ENCODE measurements around the gene GRM2. TPM values are rescaled to one million over a fixed set of nuclear protein-coding genes. Genes with fewer than 3 reads are reported as not detected.
"Not testable (repeated sequence)": the region's sequence is repeated elsewhere in the genome, so short reads cannot be mapped to it uniquely, and the experiment has no call there.

GRM2 gene
- total RNA-seq, 1 experiment from 2014 or later, result 0.13 TPM

DNA sequence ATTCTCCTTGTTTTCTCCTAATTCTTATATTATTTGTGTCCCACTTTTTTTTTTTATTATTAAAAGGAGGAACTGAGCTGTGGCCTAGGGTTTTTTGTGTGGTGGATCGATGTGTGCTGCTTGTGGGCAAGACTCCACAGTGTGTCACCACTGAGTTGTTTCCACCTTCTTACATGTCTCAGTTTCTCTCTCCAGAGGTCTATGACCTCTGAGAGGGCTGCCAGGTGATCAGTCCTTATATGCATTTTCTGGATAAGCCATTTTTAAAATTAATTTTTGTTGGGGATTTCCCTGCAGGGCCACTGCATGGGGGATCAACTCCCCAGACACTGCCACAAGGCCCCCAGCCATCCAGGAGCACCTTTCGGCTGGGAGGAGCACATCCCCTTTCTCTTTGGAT is 44.4 kb downstream of the GRM2 start:
- no peak for TF ChIP-seq CTCF (conservative IDR thresholded peaks at IDR 0.05)
- Histone ChIP-seq H3K27ac (no peak overlapping the region), H2AFZ (no peak overlapping the region), H3K36me3 (ENCODE audit: low read depth) (no peaks in the 10 kb centered on the region), H3K4me2 (no peak overlapping the region), H3K79me2 (ENCODE audit: low read depth) (no peaks in the 10 kb centered on the region), H3K27me3 (ENCODE audit: insufficient read depth, low read depth) (no peaks in the 10 kb centered on the region), H3F3A (ENCODE audit: insufficient read depth, low read depth) (no peaks in the 10 kb centered on the region), H3K9me2 (ENCODE audit: insufficient read depth) (no peaks in the 10 kb centered on the region), H3K4me1 (replicated peaks; ENCODE audit: insufficient read depth) (no peaks in the 10 kb centered on the region), H3K9me3 (ENCODE audit: insufficient read depth, low read depth) (peaks cover 7% of the 10 kb centered on the region; the same call in 1 of the 2 replicates), H3K4me3 (no peak overlapping the region), H4K20me1 (ENCODE audit: insufficient read depth) (no peaks in the 10 kb centered on the region)
- POLR2A ChIA-PET (ENCODE audit: unreplicated experiment), result no interaction called here
- no peak for DNase-seq
- BruUV-seq (replicated peaks), result no TSS peak
- intact Hi-C loops (cut with micrococcal nuclease; ENCODE audit: unreplicated experiment), result no loop called here
- CTCF ChIA-PET, result no interaction called here

DNA sequence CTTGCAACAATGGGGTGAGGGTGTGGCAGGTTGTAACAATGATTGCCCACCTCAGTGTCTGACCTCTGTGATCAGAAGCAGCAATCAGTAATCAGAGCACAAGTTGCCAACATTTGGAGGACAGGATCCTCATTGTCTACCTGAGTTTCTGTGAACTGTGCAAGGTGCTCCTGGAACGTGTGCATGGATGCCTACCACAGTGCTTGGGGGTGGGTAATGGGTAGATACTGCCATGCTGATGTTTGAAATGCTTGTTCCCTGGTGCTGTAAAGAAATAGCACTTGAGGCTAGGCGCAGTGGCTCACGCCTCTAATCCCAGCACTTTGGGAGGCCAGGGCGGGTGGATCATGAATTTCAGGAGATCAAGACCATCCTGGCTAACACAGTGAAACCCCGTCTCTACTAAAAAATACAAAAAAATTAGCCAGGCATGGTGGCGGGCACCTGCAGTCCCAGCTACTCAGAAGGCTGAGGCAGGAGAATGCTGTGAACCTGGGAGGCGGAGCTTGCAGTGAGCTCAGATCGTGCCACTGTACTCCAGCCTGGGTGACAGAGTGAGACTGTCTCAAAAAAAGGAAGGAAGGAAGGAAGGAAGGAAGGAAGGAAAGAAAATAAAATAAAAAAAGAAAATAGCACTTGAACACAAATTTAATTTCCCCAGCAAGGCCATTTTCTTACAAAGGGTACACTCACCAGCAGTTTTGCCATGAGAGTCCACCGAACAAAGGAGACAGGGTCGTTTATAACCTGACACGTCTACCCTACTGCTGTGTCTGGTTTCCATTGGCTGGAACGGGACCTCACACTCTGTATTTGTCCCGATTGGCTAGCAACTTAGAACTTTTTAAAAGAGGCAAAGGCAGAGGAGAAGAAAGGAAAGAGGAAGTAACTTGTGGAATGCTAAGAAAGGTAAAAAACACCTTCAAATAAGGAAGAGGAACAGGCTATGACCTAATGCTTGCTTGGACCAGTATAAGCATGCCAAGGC is 47.2 kb downstream of the GRM2 start:
- H3K9me2 ChIP-seq (ENCODE audit: insufficient read depth); H3K27ac ChIP-seq; H3K4me1 ChIP-seq (replicated peaks; ENCODE audit: insufficient read depth); H3K36me3 ChIP-seq (ENCODE audit: low read depth); CTCF ChIA-PET; intact Hi-C loops (cut with micrococcal nuclease; ENCODE audit: unreplicated experiment); H3K9me3 ChIP-seq (ENCODE audit: insufficient read depth, low read depth); H3K79me2 ChIP-seq (ENCODE audit: low read depth); DNase-seq; POLR2A ChIA-PET (ENCODE audit: unreplicated experiment); H4K20me1 ChIP-seq (ENCODE audit: insufficient read depth); H3F3A ChIP-seq (ENCODE audit: insufficient read depth, low read depth); BruUV-seq (replicated peaks); H2AFZ ChIP-seq; H3K4me2 ChIP-seq; H3K4me3 ChIP-seq; H3K27me3 ChIP-seq (ENCODE audit: insufficient read depth, low read depth): not testable (repeated sequence)

DNA sequence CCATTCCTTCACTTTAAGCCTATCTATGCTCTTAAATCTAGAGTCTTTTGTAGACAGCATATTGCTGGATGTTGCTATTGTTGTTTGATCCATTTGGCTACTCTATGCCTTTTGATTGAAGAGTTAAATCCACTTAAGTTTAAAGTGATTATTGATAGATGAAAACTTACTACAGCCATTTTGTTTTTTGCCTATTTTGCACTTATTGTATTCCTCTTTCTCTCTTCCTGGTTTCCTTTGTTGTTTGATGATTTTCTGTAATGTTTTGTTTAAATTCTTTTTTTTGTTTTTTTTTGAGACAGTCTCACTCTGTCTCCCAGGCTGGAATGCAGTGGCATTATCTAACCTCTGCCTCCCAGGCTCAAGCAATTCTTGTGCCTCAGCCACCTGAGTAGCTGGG is 52.3 kb downstream of the GRM2 start:
- DNase-seq, result no peak
- ChIA-PET CTCF (no interaction called here), POLR2A (ENCODE audit: unreplicated experiment) (no interaction called here)
- no peaks in the 10 kb centered on the region for H3K9me2 ChIP-seq (ENCODE audit: insufficient read depth)
- no peaks in the 10 kb centered on the region for H3K4me1 ChIP-seq (replicated peaks; ENCODE audit: insufficient read depth)
- H3K36me3 ChIP-seq (ENCODE audit: low read depth), result no peaks in the 10 kb centered on the region
- peaks cover 7% of the 10 kb centered on the region; the same call in 1 of the 2 replicates for H3K9me3 ChIP-seq (ENCODE audit: insufficient read depth, low read depth)
- H4K20me1 ChIP-seq (ENCODE audit: insufficient read depth), result no peaks in the 10 kb centered on the region
- no peak overlapping the region for H3K4me2 ChIP-seq
- no TSS peak for BruUV-seq (replicated peaks)
- H3K27ac ChIP-seq, result no peak overlapping the region
- no peaks in the 10 kb centered on the region for H3K27me3 ChIP-seq (ENCODE audit: insufficient read depth, low read depth)
- no peaks in the 10 kb centered on the region for H3K79me2 ChIP-seq (ENCODE audit: low read depth)
- no peaks in the 10 kb centered on the region for H3F3A ChIP-seq (ENCODE audit: insufficient read depth, low read depth)
- H3K4me3 ChIP-seq, result no peak overlapping the region
- intact Hi-C loops (cut with micrococcal nuclease; ENCODE audit: unreplicated experiment), result no loop called here
- TF ChIP-seq CTCF (conservative IDR thresholded peaks at IDR 0.05), result no peak
- TF ChIP-seq EZH2 (IDR thresholded peaks at IDR 0.05; ENCODE audit: low read depth), result no peak
- H2AFZ ChIP-seq, result no peak overlapping the region

Other genes with a start within 250 kb of the GRM2 start
- gene DCAF1, start 207.1 kb upstream of the GRM2 start, total RNA-seq (2021), result 19.8 and 28.2 TPM in 2 replicates
- 19.2 and 22.6 TPM in 2 replicates for gene RAD54L2, start 168.3 kb upstream of the GRM2 start, total RNA-seq (2021)
- 44.3 and 53.0 TPM in 2 replicates for gene TEX264, start 35.8 kb upstream of the GRM2 start, total RNA-seq (2021)
- gene IQCF6, start 72.2 kb downstream of the GRM2 start, total RNA-seq (2021), result not detected in 2 replicates
- gene IQCF2, start 154.5 kb downstream of the GRM2 start, total RNA-seq (2021), result not detected in 2 replicates
- gene IQCF5, start 168.5 kb downstream of the GRM2 start, total RNA-seq (2021), result not detected in 2 replicates
- not detected in 2 replicates for gene IQCF1, start 196.3 kb downstream of the GRM2 start, total RNA-seq (2021)
- gene RRP9, start 234.8 kb downstream of the GRM2 start, total RNA-seq (2021), result 23.4 and 23.9 TPM in 2 replicates
- gene PARP3, start 235.3 kb downstream of the GRM2 start, total RNA-seq (2021), result 24.4 and 33.8 TPM in 2 replicates
- gene GPR62, start 248.3 kb downstream of the GRM2 start, total RNA-seq (2021), result not detected in 2 replicates

All from PC-9 (cell line).